NCI-H1048 (cell line): ENCODE results near the gene SRL.

ENCODE experiments used
- DNase-seq: peaks from one replicate; lab custom pipeline; 2025; lab: John Stamatoyannopoulos, UW

Gene SRL

DNA sequence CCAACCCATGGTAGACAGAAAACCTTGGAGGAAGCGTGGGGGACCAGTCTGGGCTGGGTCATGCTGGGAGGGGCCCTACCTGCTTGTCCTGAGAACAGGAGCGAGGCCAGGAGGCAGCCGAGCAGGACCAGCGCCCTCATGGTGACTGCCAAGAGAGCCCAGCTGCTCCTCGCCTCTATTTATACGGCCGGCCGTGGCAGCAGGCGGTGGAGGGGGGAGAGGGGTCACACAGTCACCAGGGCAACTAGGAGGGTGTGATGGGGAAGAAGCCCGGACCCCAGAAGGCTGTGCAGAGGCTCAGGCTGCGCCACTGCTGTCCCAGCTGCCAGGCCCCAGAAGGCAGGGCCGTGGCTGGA is at the start of gene SRL:
Gene SRL (minus strand): TSS at position 153 of the 356 bp plus-strand sequence. CDS start 13 bp downstream, at position 140.
- no peak for DNase-seq

DNA sequence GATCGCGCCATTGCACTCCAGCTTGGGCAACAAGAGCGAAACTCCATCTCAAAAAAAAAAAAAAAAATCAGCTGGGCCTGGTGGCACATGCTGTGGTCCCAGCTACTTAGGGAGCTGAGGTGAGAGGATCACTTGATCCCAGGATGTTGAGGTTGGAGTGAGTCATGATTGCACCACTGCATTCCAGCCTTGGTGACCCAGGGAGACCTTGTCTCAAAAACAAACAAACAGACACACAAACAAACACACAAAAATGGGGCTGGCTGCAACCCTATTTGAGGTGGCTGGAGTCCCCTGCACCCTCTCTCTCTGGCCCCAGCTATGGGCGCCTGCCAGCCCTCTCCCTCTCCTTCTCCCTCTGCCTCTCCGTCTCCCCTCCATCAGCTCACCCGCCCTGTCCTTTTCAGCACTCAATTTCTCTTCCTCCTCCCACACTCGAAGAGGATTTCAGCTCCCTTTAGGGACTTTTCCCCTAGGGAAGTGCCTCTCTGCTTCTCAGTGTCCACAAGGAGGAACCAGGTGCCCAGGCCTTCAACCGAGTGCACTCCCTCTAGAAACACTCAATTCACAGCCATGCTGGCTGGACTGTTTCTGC is 48.5 kb upstream of the SRL start:
- no peak for DNase-seq

DNA sequence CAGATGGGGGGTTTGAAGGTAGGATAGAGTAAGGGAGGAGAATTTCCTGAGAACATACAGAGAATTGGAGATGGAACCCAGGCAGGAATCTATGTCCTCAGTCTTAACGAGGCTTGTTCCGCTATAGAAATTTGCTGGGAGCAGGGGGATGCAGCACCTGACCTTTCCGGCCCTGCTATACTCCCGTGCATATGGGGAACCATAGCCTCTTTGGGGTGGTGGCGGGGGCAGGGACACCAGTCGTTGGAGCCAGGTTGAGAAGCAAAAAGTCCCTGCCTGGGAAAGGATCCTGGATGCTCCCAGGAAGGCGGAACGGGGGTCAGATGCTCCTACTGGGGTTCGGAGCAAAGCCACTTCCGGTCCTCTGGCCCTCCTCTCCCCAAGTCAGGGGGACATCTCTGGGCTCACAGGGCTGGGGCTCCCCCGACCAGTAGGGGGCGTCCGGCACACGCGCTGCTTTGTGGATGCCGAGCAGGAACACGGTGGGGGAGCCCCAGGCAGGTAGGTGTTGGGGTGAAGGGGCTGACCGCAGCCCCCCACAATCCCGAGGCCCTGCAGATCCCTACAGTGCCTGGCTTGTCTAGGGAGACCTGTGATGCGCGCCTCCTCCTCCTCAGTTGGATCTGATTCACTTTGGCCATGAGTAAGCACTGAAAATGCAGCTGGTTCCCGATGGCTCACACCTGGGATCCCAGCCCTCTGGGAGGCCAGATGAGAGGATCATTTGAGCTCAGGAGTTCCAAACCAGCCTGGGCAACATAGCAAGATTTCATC is 46.5 kb upstream of the SRL start:
- peak; percentile 1 for DNase-seq

DNA sequence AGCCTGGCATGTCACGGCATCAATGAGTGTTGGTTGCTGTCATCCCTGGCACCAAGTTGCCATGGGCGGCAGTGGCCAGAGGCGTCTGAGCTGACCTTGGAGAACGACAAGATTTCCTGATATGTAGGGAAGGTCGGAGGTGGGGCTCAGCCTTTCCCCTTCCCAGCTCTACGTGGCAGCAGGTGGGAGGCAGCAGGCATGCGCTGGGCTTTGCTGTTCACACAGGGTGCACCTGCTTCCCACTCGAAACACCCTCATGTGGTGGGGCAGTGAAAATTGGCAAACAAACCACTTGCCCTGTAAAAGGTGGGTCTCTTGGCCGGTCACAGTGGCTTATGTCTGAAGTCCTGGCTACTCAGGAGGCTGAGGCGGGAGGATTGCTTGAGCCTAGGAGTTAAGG is 43.3 kb upstream of the SRL start:
- no peak for DNase-seq

DNA sequence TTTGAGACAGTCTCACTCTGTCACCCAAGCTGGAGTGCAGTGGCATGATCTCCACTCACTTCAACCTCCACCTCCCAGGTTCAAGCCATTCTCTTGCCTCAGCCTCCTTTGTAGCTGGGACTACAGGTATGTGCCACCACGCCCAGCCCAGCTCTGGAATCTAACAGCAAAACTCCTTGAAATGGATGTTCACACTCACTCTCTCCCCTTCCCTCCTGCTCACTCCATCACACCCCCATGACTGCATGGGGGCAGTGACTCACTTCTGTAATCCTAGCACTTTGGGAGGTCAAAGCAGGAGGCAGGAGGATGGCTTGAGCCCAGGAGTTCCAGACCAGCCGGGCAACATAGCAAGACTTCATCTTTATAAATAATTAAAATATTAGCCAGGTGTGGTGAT is 42.1 kb upstream of the SRL start:
- no peak for DNase-seq

DNA sequence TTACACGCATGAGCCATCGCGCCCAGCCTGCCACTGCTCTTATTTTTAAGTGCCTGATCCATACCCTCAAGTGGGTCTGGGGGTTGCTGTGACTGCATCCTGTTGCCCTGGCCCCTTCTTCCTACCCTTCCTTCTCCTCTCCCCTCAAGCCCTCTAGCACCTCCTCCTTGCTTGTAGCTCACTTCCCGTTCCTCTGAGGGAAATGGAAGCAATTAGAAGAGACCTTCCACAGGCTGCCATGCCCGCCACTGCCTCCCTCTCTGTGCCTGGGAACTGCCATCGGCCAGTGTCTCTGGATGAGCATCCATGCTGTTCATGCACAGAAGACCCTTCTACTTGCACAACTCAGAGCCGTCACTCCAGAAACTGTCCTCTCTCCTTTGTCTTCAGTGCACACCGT is 41.6 kb upstream of the SRL start:
- no peak for DNase-seq

DNA sequence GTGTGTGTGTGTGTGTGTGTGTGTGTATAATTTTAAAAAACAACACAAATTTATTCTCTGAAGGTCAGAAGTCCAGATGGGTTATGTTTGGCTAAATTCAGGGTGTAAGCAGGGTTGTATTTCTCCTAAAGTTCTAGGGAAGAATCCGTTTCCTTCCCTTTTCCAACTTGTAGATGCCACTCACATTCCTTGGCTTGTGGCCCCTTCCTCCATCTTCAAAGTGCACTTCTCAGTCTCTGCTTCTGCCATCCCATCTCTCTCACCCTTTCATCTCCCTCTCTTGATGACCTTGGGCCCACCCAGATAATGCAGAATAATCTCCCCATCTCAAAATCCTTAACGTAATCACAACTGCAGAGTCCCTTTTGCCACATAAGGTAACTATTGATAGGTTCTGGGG is 38.7 kb upstream of the SRL start:
- no peak for DNase-seq

DNA sequence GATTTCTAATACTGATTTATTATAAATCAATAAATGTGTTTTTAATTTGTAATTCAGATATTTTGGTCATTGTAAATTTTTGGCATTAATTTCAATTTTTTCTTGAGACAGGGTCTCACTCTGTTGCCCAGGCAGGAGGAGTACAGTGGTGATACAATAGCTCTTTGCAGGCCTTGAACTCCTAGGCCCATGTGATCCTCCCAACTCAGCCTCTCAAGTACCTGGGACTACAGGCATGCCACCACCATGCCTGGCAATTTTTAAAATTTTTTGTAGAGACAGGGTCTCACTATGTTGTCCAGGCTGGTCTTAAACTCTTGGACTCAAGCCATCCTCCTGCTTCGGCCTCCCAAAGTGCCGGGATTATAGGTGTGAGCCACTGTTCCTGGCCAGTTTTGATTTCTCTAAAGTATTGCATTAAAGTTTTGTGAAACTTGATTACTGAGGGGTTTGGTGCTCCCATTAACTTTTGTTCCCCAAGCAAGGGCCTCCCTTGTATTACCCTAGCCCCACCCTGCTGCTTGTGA is 36.2 kb upstream of the SRL start:
- DNase-seq: no peak

DNA sequence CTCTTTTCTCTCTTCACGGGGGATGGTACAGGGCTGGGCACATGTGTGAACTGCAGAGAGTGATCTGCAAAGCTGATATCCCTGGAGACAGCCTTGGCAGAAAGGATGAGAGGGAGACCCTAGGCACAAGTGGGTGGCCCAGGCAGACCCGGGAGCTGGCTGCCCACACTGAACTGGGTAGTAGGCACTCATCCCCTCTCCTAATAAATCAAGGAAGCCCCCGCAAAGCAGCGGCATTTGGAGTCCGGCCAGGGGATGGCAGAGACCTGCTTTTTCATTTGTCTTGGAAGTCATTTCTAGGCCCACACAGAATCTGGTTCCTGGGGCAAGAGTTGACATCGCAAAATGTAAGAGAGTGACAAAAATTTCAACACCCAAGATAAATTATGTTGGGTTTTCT is 34.0 kb upstream of the SRL start:
- DNase-seq: no peak

DNA sequence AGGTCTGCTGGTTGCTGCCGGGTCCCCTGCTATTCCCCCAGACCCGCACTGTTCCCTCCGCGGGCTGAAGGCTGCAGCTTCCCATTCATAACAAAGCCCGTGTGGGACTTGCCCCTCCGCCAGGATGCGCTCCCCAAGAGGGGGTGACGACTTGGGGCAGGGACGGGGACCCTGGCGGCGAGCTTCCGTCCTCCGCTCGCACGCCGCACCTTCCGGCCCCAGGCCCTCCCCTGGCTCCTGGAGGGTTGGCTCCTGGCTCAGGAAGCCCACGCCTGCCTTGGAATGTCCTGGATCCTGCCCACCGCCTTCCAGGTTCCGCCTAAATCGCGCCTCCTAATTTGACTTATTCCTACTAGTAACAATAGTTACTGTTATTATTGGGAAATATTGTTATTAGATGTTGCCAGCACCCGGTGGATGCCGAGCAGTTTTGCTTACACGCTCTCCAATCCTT is 32.0 kb upstream of the SRL start:
- peak; percentile 32 for DNase-seq

DNA sequence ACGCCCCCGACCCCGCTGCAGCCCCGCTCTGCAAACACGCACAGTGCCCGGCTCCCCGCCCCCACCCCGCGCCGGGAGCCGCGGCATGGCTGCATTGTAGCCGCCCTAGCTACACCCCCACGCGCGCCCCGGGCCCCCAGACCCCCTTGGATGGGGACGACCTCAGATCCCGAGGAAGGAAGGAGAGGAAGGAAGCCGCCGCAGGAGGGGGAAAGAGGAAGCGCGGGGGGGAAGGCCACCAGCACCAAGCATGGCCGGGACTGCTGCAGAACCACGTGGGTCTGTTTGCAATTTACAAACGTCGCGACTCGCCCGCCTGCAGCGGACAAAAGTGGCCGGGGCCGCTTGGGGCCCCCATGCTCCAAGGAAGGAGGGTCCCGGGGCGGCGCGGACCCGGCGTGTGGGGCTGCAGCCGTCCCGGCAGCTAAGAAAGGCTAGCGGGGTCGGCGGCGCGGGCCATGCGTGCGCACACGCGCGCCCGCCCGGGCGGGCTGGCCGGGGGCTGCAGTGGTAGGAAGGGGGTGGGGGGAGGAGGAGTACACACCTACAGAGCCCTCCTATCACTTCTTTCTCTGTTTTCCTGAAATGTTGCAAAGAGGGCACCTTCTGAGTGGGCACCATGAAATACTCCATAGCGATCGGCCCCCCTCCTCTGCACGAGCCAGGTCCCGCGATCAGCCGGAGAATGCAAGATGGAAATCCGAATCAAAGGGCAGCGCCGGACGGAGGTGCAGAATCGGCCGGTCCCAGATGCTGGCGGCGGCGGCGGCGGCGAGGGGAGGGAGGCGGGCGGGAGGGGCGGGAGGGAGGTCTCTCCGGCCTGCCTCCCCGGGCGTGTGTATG is 30.5 kb upstream of the SRL start:
- DNase-seq: no peak

DNA sequence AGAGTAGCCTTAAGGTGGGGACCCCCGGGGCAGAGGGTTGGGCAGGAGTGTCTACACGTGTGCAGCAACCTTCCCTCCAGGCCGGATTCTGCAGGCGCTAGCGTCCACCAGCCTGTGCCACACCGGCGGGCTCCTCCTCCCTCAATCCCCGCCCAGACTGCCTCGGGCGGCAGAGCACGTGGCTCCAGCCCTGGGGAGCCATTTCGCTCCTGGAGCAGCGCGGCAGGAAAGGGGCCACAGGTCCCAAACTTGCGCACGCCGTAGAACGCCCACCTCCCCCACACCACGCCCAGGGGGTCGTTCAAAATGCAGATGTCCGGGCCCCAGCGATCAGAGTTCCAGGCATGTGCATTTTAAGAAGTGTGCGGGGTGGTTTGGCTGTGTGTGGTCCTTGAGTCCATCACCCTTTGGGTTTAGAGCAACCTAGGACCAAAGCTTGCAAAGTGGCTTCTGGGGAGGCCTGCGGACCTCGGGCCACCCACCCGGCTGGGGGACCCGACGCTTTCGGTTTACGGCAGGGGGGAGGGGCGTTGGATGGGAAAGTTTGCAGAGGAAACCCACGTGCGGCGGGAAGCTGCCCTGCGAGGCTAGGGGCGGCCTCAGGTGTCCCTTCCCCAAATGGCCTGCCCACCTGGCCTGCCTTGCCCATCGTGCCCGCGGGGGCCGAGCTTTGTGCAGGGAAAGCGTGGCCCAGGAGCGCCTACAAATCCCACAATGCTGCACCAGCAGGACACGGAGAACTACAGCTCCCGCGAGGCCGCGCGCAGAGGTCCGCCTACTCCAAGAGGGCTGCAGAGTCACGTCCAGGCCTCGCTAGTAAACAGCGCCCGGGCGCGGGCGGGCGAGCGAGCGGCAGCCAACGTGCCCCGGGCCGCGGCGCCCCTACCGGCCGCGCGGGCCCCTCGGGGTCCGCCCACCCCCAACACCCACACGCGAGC is 29.6 kb upstream of the SRL start:
- peak; percentile 38 for DNase-seq

DNA sequence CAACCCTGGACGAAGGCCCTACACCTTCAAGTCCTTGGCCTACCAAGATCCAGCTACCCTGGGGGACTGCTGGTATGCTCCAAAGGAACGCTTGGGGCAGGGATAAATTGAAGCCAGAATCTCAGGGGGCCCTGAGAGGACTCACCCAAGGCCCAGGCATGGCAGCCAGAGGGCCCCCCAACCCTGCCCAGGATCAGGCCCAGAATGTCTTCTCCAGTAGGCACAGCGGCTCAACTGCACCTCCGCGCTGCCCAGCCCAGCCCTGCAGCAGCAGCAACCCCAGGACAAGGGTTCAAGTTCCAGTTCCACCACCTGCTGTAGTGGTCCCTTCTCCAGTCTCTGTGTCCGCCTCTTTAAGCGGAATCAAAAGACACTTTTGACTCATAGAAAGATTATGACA is 28.7 kb upstream of the SRL start:
- DNase-seq: no peak

DNA sequence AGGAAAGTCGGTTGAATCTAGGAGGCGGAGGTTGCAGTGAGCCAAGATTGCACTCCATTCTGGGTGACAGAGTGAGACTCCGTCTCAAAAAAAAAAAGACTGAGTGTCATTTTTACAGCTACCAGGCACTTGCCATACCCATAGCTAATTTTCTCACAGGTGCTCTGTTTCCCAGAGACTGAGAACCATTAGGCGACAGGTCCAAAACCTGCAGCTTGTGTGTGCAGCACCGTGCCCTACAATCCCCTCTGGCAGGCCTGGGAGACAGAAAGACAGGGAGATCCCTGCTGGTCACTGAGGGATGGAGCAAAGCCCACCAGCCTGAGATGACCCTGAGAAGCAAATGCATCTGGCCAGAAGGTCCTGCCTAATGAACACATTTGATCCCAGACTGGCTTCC is 28.2 kb upstream of the SRL start:
- no peak for DNase-seq

DNA sequence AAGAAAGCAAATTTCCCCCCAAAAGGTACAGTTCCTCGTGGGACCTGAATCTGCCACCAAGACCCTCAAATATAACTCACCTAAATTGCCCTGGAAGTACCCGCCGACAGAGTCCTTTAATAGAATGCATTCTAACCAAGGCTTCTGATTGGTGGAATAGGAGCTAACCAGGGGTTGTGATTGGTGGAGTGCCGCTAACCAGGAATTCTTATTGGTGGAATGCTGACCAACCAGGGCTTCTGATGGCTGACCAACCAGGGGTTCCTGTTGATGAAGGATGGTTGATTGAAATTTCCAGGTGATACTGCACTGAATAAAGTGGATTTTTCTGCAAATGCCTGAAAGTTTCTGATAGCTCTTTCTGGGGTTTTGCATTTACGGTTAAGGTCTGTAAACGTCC is 24.5 kb upstream of the SRL start:
- DNase-seq: no peak

DNA sequence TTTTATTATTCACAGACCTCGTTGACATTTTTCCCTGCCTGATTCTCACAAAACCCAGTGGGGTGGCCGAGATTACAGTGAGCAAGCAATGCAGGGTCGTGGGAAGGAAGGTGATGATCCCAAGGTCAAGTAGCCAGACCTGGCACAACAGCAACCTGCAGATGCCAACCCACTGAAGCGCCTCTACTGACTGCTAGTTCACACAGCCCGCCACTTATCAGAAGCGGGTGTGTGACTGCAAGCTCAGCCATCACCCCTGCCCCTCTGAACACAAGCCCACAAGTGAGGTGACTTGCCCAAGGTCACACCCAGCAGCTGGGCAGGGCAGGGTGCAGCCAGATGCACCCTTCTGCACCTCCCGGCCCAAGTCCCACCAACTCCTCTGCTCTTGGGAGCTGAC is 23.8 kb upstream of the SRL start:
- DNase-seq: no peak

DNA sequence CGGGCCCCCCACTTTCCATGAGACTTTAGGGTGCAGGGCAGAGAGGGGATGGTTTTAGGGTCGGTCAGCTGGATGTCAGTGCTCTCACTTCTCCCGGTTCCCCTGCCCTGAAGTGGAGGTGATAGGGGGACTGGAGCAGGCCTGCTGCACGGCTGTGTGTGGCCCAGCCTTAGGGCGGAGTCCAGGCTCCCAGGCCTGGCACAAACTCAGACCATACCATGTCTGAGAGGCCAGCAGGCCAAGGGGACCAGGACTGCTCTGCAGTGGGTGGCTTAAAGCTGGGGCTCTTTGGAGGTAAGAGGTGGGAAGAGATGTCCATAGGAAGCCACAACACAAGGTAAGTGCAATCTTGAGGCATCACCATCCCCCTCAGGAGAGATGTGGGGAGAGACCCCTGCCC is 22.7 kb upstream of the SRL start:
- no peak for DNase-seq

DNA sequence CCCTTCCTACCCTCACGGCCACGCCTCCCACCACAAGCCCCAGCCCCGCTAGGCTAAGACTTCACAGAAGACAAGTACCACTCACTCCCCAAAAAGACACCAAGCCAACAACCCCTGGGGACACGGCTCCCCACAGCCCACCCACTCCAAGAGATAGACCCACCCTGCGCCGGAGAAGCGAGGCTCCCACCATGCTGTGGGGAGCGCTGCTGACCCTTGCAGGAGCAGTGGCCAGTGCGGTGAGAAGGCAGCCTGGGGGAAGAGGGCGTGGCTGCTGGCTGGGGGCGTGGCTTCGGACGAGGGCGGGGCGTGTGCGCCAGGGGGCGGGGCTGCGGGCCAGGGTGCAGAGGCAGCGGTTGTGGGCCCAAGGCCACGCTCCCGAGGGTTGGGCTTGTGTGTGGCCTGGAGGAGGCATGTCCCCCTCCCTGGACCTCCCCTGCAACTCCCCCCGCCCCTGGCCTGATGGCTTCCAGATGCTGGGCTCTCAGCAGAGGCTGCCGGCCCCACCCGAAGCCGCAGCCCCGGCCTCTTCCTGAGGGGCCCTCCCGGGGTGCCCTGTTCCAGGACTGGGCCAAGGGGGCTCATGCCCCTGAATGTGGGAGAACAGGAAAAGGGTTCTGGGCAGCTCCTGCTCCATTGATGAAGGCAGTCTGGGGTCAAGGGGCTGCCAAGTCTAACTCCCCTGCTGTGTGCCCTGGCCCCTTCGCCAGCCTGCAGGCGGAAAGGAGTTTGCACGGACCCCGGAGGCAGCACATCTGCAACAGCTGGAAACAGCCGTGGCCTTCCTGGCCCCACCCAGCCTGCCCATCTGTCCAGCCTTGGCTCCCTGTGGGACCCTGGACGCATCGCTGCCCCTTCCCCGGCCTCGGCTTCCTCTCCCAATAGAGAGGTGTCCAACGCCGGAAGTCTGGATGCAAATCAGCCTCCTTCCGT is 21.9 kb upstream of the SRL start:
- DNase-seq: no peak

DNA sequence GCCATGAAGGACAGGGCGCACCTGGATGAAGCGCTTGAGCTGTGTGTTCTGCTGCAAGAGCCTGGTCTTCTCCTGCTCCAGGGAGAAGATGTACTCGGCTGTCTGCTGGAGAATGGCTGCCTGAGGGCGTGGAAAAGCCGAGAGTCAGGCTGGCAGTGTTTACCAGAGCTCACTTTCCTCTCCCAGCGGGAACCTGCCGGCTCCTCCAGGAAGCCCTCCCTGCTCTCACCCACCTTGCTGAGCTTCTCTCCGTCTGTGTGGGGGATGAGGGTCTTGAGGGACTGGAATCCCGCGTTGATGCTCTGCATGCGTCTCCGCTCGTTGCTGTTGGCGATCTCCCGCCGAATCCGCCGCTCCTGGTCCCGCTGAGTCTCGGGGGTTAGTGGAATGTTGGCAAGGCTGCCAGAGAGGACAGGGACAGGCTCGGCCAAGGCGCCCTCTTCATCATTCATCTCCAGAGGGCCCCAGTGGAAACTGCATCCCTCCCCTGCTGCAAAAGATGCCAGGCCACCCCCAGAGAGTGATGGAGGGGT is 20.5 kb upstream of the SRL start:
- no peak for DNase-seq

DNA sequence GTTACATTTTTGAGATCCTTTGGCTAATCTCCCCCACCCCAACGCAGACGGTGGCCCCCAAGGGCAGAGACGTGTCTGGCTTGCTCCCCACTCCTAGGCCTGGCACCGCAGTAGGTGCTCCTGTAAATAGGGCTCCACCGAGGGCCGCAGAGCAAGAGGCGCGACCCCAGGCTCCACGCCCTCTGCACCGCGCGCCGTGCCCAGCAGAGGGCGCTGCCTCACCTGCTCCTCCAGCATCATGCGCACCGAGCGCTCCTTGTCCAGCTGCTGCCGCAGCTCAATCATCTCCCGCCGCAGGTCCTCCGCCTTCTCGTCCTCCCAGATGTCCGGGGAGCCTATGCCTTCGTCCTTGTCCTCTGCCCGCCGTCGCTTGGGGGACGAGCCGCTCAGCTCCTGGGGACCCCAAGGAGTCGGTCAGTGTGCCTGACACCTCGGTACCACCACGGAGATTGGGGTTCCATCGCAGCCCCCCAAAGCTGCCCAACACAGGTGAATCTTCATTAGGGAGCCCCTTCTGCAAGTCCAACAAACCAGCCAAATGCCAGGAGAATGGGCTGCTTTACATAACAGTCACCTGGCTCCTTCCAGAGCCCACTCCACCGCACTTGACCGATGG is 19.8 kb upstream of the SRL start:
- DNase-seq: no peak
